IPS-NIHi7 (cell line): ENCODE data around the gene C5orf24.
A peak's percentile ranks its signal among the peaks of the same experiment; 100 is the strongest.
"Not testable (repeated sequence)": the region's sequence is repeated elsewhere in the genome, so short reads cannot be mapped to it uniquely, and the experiment has no call there.

Experiments
- DNase-seq: peaks from one replicate; pipeline ENCODE4 v3.0.0; 2012; ENCODE audit warnings: mixed read lengths; ENCODE audit errors: extremely low spot score

The C5orf24 gene

GRCh38 chr5:134845852-134846640 is at the start of gene C5orf24:
Gene C5orf24 (plus strand): TSS chr5:134845968. CDS start chr5:134854901, 8,933 bp downstream.
- DNase-seq: peak; percentile 90

DNA sequence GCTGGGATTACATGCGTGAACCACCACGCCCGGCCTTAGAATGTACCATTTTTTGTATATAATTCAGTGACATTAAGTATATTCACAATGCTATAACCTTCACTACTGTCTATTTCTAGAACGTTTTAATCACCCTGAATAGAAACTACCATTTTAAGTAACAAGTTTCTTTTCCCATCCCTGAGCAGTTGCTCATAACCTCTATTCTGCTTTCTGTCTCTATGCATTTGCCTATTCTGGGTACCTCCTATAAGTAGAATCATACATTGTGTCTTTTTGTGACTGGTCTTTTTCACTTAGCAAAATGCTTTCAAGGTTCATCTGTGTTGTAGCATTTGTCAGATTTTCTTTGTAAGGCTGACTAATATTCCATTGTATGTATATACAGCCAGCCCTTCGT is 47.3 kb upstream of the C5orf24 start:
- DNase-seq: no peak

- DNase-seq: no peak
These were observed 41.9 kb upstream of the C5orf24 start for GRCh38 chr5:134803821-134804220.

DNA sequence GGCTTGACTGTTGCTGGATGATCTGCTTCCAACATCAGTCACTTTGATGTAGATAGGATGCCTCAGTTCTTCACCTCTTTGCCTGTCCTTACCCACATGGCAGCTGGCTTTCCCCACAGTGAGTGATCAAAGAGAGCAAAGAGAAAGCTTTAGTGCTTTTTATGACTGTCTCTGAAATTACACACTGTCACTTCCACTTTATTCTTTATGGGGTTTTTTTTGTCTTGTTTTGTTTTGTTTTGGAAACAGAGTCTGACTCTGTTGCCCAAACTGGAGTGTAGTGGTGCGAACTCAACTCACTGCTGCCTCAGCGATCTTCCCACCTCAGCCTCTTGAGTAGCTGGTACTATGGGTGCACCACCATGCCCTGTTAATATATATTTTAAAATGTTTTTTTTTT is 32.4 kb upstream of the C5orf24 start:
- no peak for DNase-seq

DNA sequence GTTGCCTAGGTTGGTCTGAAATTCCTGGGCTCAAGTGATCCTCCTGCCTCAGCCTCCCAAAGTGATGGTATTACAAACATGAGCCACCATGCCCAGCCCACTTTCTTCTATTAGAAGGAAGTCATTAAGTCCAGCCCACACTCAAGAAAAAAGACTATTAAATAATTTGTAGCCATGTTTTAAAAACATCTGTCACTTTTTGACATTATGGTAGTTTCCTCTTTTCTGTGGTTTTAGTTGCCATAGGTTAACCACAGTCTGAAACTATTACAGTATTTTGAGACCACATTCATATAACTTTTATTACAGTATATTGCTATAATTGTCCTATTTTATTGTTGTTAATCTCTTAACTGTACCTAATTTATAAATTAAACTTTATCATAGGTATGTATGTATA is 31.9 kb upstream of the C5orf24 start:
- no peak for DNase-seq

DNA sequence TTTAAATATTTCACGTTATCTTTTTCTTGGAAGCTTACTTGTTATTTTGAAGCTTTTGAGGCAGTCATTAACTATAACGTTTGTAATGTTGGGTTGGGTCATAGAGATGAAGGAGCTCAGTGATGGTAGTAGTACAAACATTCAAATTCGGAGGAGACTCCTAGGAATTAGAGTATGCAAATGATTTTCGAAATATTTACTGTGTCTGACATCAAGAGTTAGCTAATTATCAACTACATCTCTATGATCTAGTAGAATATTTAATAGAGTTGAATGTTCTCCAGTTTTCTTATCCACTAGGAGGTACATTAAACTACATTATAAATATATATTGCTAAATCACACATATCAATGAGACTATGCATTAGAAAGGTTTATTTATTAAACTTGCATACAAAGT is 28.8 kb upstream of the C5orf24 start:
- DNase-seq: no peak

- DNase-seq: no peak
These were observed 27.0 kb upstream of the C5orf24 start for GRCh38 chr5:134818776-134819175.

DNA sequence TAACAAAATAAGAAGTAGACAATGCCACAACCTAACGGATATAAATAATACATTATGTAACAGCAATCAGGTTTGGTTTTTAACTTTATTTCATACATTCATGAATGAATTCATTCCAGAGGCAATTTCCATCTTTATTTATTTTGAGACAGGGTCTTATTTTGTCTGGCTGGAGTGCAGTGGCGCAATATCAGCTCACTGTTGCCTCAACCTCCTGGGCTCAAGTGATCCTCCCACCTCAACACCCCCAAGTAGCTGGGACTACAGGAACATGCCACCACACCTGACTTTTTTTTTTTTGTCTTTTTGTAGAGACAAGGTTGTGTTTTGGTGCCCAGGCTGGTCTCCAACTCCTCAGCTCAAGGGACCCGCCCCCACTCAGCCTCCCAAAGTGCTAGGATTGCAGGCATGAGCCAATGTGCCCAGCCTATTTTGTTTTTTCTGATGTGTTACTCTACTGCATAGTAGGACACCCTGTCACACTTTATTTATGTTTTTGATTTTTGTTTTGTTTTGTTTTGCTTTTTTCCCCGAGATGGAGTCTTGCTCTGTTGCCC is 26.3 kb upstream of the C5orf24 start:
- DNase-seq: no peak

GRCh38 chr5:134821841-134822240 is 23.9 kb upstream of the C5orf24 start:
- no peak for DNase-seq

- DNase-seq: no peak
These were observed 21.1 kb upstream of the C5orf24 start for GRCh38 chr5:134824681-134825080.

DNA sequence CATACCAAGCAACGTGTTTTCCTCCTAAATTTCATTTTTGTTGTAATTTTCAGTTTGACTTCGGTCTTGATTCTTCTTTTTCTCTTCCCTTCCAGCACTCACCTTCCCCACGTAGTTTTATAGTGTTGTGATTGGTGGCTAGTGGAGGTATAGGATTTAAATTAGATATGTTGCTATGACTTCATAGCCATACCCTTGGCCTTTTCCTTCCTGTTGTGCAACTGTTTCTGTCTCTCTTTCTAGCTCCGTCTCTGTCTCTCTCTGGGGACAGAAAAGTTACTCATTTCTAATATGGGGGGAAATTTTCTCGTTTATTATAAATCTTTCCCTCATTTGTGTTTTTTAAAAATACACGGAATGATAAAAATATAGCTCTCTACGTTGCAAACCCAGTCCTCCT is 20.6 kb upstream of the C5orf24 start:
- DNase-seq: no peak

- DNase-seq: no peak
These were observed 12.3 kb upstream of the C5orf24 start for GRCh38 chr5:134833340-134834032.

GRCh38 chr5:134835623-134836022 is 10.1 kb upstream of the C5orf24 start:
- no peak for DNase-seq

DNA sequence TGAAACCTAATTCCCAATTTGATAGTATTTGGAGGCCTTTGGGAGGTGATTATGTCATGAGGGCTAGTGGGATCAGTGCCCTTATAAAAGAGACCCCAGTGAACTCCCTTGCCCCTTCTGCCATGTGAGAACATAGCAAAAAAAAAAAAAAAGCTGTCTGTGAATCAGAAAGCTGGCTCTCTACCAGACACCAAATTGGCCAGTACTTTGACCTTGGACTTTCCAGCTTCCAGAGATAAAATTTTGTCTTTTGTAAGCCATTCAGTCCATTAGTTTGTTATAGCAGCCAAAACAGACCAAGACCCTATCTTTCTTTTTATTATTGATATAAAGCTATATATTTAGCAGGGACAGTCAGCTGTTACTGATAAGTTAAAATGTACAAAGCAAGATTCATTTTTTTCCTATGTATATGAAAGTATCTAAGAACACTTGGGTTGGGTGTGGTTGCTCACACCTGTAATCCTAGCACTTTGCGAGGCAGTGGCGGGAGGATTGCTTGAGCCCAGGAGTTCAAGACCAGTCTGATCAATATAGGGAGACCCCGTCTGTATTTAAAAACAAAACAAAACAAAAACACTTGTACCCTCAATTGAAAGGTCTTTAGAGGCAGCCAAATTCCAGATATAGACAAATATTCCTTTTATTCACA is 8.1 kb upstream of the C5orf24 start:
- no peak for DNase-seq

DNA sequence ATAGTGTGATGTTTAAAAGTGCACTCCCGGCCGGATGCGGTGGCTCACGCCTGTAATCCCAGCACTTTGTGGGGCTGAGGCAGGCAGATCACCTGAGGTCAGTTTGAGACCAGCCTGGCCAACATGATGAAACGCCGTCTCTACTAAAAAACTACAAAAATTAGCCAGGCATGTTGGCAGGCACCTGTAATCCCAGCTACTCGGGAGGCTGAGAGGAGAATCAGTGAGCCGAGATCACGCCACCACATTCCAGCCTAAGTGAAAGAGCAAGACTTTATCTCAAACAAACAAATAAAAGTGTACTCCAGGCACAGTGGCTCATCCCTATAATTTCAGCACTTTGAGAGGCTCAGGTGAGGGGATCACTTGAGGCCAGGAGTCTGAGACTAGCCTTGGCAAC is 7.4 kb upstream of the C5orf24 start:
- not testable (repeated sequence) for DNase-seq

- no peak for DNase-seq
These were observed 5.0 kb upstream of the C5orf24 start for GRCh38 chr5:134840811-134841210.

GRCh38 chr5:134844252-134844651 is 1.5 kb upstream of the C5orf24 start:
- DNase-seq: no peak

GRCh38 chr5:134845335-134845851 is 375 bp upstream of the C5orf24 start:
- no peak for DNase-seq

DNA sequence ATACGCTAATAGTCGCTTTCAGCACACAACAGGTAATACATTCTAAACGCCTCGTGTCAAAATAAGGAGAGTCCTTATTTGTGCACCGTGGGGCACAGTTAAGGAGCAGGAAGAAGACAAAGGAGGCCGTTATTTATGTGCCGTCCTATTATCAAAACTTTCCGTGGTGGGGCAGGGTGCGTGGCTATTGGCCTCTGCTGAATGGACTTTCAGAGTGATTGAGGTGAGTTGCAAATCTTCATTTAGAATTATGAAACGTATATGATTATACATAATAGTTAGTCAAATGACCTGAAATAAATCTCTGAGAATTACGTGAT is 833 bp downstream of the C5orf24 start:
- DNase-seq: no peak

GRCh38 chr5:134849434-134849933 is 3.7 kb downstream of the C5orf24 start:
- DNase-seq: not testable (repeated sequence)

- no peak for DNase-seq
These were observed 5.6 kb downstream of the C5orf24 start for GRCh38 chr5:134851307-134851923.

DNA sequence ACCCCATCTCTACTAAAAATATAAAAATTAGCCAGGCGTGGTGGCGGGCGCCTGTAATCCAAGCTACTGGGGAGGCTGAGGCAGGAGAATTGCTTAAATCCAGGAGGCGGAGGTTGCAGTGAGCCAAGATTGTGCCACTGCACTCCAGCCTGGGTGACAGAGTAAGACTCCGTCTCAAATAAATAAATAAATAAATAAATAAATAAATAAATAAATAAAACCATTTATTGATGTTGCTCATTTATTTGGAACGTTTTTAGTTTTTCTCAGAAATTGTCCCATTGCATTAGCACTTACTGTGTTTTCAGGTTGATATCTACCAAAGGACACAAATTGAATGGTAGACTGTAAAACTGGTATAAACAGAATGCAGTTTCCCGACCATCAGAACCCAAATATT is 10.7 kb downstream of the C5orf24 start:
- DNase-seq: not testable (repeated sequence)
